ENCODE data around the gene KLK1. TPM values are rescaled to one million over a fixed set of nuclear protein-coding genes. Genes with fewer than 3 reads are reported as not detected.

Gene KLK1
- total RNA-seq = 1 to 10 TPM in 1 of 2 donors, under 1 TPM in 1; 0.43 to 1.2 TPM
- polyA plus RNA-seq (ENCODE audit: insufficient read depth, low read depth, low replicate concordance) = 2.7 TPM
- long read RNA-seq, donor 1 = 0 reads
- long read RNA-seq, donor 2, partial matches to known transcripts = 0 of 2 reads
- long read RNA-seq, donor 2, other reads (novel, unspliced or antisense) = 0 of 2 reads

DNA sequence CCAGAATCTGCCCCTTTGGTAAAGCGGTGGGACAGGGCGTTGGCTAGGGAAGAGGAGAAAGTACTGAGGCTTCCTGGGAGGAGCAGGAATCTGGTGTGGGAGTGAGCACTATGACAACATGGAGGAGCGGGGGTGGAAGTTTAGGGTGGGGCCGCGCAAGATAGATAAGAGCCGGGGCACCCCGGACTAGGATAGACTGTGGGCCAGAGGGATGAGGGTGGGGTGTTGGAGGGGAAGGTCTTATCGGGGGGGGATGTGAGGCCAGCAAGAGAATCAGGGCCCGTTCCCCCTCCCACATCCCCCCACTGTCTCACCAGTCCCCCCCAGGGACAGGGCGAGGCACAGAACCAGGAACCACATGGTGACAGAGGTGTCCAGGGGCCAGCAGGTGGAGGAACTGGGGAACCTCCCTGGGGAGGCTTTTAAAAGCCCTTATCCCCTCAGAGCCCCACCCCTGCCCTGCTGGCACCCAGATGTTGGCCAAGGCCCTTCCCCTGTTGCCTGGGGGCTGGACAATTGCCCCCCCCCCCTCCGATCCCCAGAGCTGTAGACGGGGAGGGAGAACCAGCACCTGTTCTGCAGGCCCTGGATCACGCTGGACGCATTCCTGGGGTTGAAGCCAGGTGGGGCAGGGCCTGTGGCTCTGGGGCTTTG, at the start of gene KLK1:
Gene KLK1, minus strand, starts transcription at position 399 of the 654 bp plus-strand sequence. Its CDS starts 39 bp downstream, at position 360.
- no peaks in the 10 kb centered on the region for H3K36me3 ChIP-seq (ENCODE audit: low read depth, missing control alignments)
- H3K4me1 ChIP-seq = no peaks in the 10 kb centered on the region
- 54 to 55% methylated on average over 12 to 14 of the region's 14 CpGs for WGBS, 2 donors
- intact Hi-C loops (cut with DNase I; ENCODE audit: low total_unique reads) = no loop called here
- no peak for DNase-seq
- TF ChIP-seq CTCF (IDR thresholded peaks at IDR 0.05) (no peak), POLR2A (IDR thresholded peaks at IDR 0.05) (no peak)
- H3K27me3 ChIP-seq = no peaks in the 10 kb centered on the region
- no peaks in the 10 kb centered on the region for H3K9me3 ChIP-seq
- no peak within 1 kb of the TSS for H3K4me3 ChIP-seq
- no peak within 1 kb of the TSS for H3K27ac ChIP-seq

DNA sequence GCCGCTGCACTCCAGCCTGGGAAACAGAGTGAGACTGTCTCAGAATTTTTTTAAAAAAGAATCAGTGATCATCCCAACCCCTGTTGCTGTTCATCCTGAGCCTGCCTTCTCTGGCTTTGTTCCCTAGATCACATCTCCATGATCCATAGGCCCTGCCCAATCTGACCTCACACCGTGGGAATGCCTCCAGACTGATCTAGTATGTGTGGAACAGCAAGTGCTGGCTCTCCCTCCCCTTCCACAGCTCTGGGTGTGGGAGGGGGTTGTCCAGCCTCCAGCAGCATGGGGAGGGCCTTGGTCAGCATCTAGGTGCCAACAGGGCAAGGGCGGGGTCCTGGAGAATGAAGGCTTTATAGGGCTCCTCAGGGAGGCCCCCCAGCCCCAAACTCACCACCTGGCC, 49.5 kb upstream of the KLK1 start, which contains the start of gene KLK2:
Gene KLK2, plus strand, starts transcription at position 384 of the 400 bp plus-strand sequence. CDS start 35 bp downstream, outside the sequence.
- 68 to 74% methylated on average over 3 of the region's 3 CpGs for WGBS, 2 donors
- TF ChIP-seq POLR2A (IDR thresholded peaks at IDR 0.05) (no peak), CTCF (IDR thresholded peaks at IDR 0.05) (no peak)
- Histone ChIP-seq H3K27ac (no peak within 1 kb of the TSS), H3K27me3 (no peaks in the 10 kb centered on the region), H3K36me3 (ENCODE audit: low read depth, missing control alignments) (no peaks in the 10 kb centered on the region), H3K9me3 (no peaks in the 10 kb centered on the region), H3K4me1 (no peaks in the 10 kb centered on the region), H3K4me3 (no peak within 1 kb of the TSS)
- DNase-seq = no peak
- intact Hi-C loops (cut with DNase I; ENCODE audit: low total_unique reads) = no loop called here

DNA sequence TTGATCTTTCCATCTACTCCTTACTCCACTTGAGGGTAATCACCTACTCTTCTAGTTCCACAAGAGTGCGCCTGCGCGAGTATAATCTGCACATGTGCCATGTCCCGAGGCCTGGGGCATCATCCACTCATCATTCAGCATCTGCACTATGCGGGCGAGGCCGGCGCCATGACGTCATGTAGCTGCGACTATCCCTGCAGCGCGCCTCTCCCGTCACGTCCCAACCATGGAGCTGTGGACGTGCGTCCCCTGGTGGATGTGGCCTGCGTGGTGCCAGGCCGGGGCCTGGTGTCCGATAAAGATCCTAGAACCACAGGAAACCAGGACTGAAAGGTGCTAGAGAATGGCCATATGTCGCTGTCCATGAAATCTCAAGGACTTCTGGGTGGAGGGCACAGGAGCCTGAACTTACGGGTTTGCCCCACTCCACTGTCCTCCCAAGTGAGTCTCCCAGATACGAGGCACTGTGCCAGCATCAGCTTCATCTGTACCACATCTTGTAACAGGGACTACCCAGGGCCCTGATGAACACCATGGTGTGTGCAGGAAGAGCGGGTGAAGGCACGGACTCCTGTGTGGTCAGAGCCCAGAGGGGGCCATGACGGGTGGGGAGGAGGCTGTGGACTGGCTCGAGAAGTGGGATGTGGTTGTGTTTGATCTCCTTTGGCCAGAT, 47.0 kb upstream of the KLK1 start:
- intact Hi-C loops (cut with DNase I; ENCODE audit: low total_unique reads) = no loop called here
- H3K27ac ChIP-seq = no peak overlapping the region
- H3K36me3 ChIP-seq (ENCODE audit: low read depth, missing control alignments) = no peaks in the 10 kb centered on the region
- no peaks in the 10 kb centered on the region for H3K27me3 ChIP-seq
- peak overlapping the region; percentile 34 to 48 for H3K4me3 ChIP-seq
- H3K4me1 ChIP-seq = no peaks in the 10 kb centered on the region
- 60% methylated on average over 20 to 26 of the region's 26 CpGs for whole genome bisulfite sequencing, 2 donors
- DNase-seq = peak; percentile 86
- H3K9me3 ChIP-seq = no peaks in the 10 kb centered on the region
- TF ChIP-seq POLR2A (IDR thresholded peaks at IDR 0.05) = no peak
- peak in 2 of 3 experiments; percentile 19 to 64 for TF ChIP-seq CTCF (IDR thresholded peaks at IDR 0.05)

DNA sequence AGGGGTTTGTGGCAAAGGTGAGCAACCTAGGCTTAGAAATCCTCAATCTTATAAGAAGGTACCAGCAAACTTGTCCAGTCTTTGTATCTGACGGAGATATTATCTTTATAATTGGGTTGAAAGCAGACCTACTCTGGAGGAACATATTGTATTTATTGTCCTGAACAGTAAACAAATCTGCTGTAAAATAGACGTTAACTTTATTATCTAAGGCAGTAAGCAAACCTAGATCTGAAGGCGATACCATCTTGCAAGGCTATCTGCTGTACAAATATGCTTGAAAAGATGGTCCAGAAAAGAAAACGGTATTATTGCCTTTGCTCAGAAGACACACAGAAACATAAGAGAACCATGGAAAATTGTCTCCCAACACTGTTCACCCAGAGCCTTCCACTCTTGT, 45.9 kb upstream of the KLK1 start:
- intact Hi-C loops (cut with DNase I; ENCODE audit: low total_unique reads) = no loop called here
- Histone ChIP-seq H3K36me3 (ENCODE audit: low read depth, missing control alignments) (no peaks in the 10 kb centered on the region), H3K9me3 (no peaks in the 10 kb centered on the region), H3K4me1 (no peaks in the 10 kb centered on the region), H3K4me3 (no peak overlapping the region), H3K27me3 (no peaks in the 10 kb centered on the region), H3K27ac (no peak overlapping the region)
- 70% methylated on average over 4 of the region's 4 CpGs for WGBS, 2 donors
- no peak for TF ChIP-seq POLR2A (IDR thresholded peaks at IDR 0.05)
- no peak for TF ChIP-seq CTCF (IDR thresholded peaks at IDR 0.05)
- DNase-seq = no peak
